CD4-positive, alpha-beta T cell (primary cell): ENCODE measurements around the gene RBM19. TPM values are rescaled to one million over a fixed set of nuclear protein-coding genes. Genes with fewer than 3 reads are reported as not detected.

Source experiments
- ATAC-seq: fragments of 200-7000 bp; cut with Tn5 transposase; one replicate; pipeline ENCODE4 v1.10.0; 2022; ENCODE audit warnings: mild to moderate bottlenecking; ENCODE audit not compliant: poor library complexity
- CTCF ChIA-PET: fragments of 350-600 bp; sonication (Branson Sonifier 250); formaldehyde crosslinking; loops from one replicate; lab custom pipeline; 2021; ENCODE audit warnings: antibody characterized with exemption, inconsistent platforms; lab: Charles Lee
- POLR2A ChIA-PET: fragments of 350-600 bp; sonication (Branson Sonifier 250); formaldehyde crosslinking; loops from one replicate; lab custom pipeline; 2021; ENCODE audit warnings: antibody characterized with exemption, inconsistent platforms; lab: Charles Lee
- DNase-seq, 14 experiments: peaks; one replicate each; pipeline ENCODE4 v3.0.0-alpha.2; 2013 to 2020; ENCODE audit warnings: mixed read lengths in 2 of 14
- H3K27ac ChIP-seq, 2 donors: one replicate each; pipeline versions ENCODE4 v1.5.1 to v1.7.0; 2013; ENCODE audit warnings: low read length in 2 of 2, low read depth in 1 of 2, mild to moderate bottlenecking in 1 of 2
- H3K27me3 ChIP-seq, 2 experiments: 1 replicate in 1 of 2; 2 replicates in 1 of 2; pipeline versions ENCODE4 v1.6.1 to v1.7.0; 2013; ENCODE audit warnings: low read length in 2 of 2, control low read depth in 1 of 2, mild to moderate bottlenecking in 1 of 2, moderate library complexity in 1 of 2; ENCODE audit not compliant: insufficient read depth in 2 of 2, control insufficient read depth in 1 of 2
- H3K36me3 ChIP-seq: one replicate; pipeline ENCODE4 v1.6.1; 2013; ENCODE audit warnings: low read length, control low read depth; ENCODE audit not compliant: insufficient read depth
- H3K4me1 ChIP-seq: one replicate; pipeline ENCODE4 v1.6.1; 2013; ENCODE audit warnings: low read length, control low read depth; ENCODE audit not compliant: insufficient read depth
- H3K4me3 ChIP-seq: one replicate; pipeline ENCODE4 v1.5.1; 2013; ENCODE audit warnings: mild to moderate bottlenecking, low read length, moderate library complexity
- H3K9me3 ChIP-seq, 2 experiments: 1 replicate in 1 of 2; 2 replicates in 1 of 2; pipeline versions ENCODE4 v1.6.1 to v1.7.0; 2013; ENCODE audit warnings: low read length in 2 of 2, mild to moderate bottlenecking in 2 of 2, control low read depth in 1 of 2, moderate library complexity in 1 of 2; ENCODE audit not compliant: control insufficient read depth in 1 of 2, insufficient read depth in 1 of 2
- H3K27ac Mint-ChIP-seq: one replicate; pipeline ENCODE4 v1.8.0; 2020; ENCODE audit warnings: mixed read lengths
- H3K27me3 Mint-ChIP-seq: one replicate; pipeline ENCODE4 v1.8.0; 2021; ENCODE audit warnings: mixed read lengths
- H3K36me3 Mint-ChIP-seq: one replicate; pipeline ENCODE4 v1.8.0; 2021; ENCODE audit warnings: low read depth, mixed read lengths
- H3K4me1 Mint-ChIP-seq: one replicate; pipeline ENCODE4 v1.8.0; 2021; ENCODE audit warnings: low read depth, mixed read lengths
- H3K4me3 Mint-ChIP-seq: one replicate; pipeline ENCODE4 v1.8.0; 2020; ENCODE audit warnings: mild to moderate bottlenecking, mixed read lengths
- H3K9me3 Mint-ChIP-seq: one replicate; pipeline ENCODE4 v1.8.0; 2020; ENCODE audit warnings: mixed read lengths
- CTCF ChIP-seq: fragments of 200-600 bp; IDR thresholded peaks from one replicate; pipeline ENCODE4 v1.8.0; 2022; ENCODE audit warnings: antibody characterized with exemption, mild to moderate bottlenecking
- intact Hi-C, 2 experiments: fragments of 100-400 bp; cut with DNase I in 1 of 2; cut with micrococcal nuclease in 1 of 2; formaldehyde crosslinking; loops; one replicate each; pipeline versions ENCODE4 v1.15.1 to v1.9.0; 2023 to 2025; cut with DNase I, micrococcal nuclease
- total RNA-seq, 174 experiments: library from RNA in 2 of 174; stranded (reverse) in 2 of 174; gene quantifications; one replicate each; pipeline ENCODE4 v1.2.3 and lab custom pipeline; 2021 to 2026

RBM19 gene
- total RNA-seq, 2 experiments from 2014 or later = 57.1 to 58.5 TPM

DNA sequence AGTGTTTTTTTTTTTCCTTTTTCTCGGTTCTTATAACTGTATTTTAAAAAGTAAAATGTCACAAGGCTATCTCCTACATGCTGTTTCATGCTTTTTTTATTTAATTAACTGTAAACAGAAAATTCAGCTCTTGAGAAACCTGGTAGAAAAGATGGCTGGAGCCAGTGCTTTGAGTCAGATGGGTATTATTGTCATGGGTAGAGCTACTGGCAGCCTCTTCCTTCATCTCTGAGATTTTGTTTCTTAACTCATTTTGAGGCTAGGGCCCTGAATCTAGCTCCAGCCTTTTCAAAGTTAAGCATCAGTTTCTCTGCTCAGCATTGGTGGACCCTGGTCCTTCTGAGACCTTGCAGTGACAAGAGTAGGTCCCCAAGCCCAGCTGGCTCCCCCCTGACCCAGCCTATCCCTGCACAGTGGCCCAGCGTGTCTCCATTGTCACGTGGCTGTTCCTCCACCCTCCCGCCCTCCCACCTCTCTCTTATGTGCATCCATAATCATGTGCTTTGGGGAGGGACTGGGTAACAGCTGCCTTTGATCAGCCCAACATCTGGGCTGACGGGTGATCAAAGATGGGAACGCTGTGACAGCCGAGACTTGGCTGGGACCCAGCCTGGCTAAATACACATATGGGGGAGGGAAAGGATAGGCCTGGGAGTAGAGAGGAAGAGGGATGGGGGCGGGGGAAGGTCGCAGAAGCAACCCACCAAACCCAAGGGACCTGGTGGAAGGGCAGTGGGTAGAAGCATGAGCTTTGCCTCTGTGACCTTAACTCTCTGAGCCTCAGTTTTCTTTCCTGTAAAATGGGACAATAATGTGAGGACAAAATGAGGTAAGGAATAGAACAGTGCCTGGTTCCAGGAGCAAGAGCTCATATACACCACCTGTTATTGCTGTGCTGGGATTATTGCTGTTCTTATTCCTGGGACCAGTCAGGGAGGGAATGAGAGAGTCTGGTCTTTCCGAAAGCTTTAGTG is 24.4 kb upstream of the RBM19 start:
- no peaks in the 10 kb centered on the region for H3K4me1 ChIP-seq
- Mint-ChIP-seq H3K36me3 (no peaks in the 10 kb centered on the region), H3K27ac (no peak overlapping the region), H3K4me1 (no peaks in the 10 kb centered on the region), H3K9me3 (no peaks in the 10 kb centered on the region), H3K27me3 (peaks cover 71% of the 10 kb centered on the region), H3K4me3 (no peak overlapping the region)
- H3K27ac ChIP-seq = no peak overlapping the region
- DNase-seq (no peak), ATAC-seq (no peak)
- H3K9me3 ChIP-seq = no peaks in the 10 kb centered on the region
- H3K36me3 ChIP-seq = no peaks in the 10 kb centered on the region
- H3K27me3 ChIP-seq = peaks cover 7 to 22% of the 10 kb centered on the region in 2 experiments
- intact Hi-C loops = no loop called here
- CTCF ChIA-PET = no interaction called here
- H3K4me3 ChIP-seq = no peak overlapping the region
- POLR2A ChIA-PET = no interaction called here
- TF ChIP-seq CTCF = no peak

DNA sequence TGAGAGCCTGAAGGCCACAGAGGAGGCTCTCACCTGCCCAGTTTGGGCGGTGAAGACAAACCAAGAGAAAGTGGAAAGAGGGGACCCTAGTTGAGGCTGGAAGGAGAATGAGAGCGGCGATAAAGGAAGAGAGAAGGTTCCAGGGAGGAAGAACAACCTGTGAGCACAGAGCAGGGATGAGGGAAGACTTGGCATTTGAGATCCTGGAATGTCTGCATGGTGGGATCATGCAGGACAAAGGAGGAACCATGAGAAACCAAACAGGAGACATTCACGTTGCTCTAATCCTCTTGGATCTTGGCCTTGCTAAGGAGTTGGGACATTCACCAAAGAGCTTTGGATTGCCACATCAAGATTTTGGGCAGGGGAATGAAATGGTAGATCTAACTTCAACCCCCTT is 22.9 kb upstream of the RBM19 start:
- H3K27ac ChIP-seq = no peak overlapping the region
- intact Hi-C loops = no loop called here
- no peak for TF ChIP-seq CTCF
- H3K9me3 Mint-ChIP-seq = no peaks in the 10 kb centered on the region
- DNase-seq (no peak), ATAC-seq (no peak)
- peaks cover 66% of the 10 kb centered on the region for H3K27me3 Mint-ChIP-seq
- H3K27ac Mint-ChIP-seq = no peak overlapping the region
- no peaks in the 10 kb centered on the region for H3K4me1 ChIP-seq
- no peaks in the 10 kb centered on the region for H3K9me3 ChIP-seq
- H3K36me3 Mint-ChIP-seq = no peaks in the 10 kb centered on the region
- peaks cover 4 to 25% of the 10 kb centered on the region in 2 experiments for H3K27me3 ChIP-seq
- H3K4me1 Mint-ChIP-seq = no peaks in the 10 kb centered on the region
- ChIA-PET POLR2A (no interaction called here), CTCF (no interaction called here)
- H3K4me3 Mint-ChIP-seq = no peak overlapping the region
- no peaks in the 10 kb centered on the region for H3K36me3 ChIP-seq
- H3K4me3 ChIP-seq = no peak overlapping the region

GRCh38 chr12:113988064-113988451 is 21.9 kb upstream of the RBM19 start:
- ChIA-PET POLR2A (no interaction called here), CTCF (no interaction called here)
- ATAC-seq (no peak), DNase-seq (no peak)
- Mint-ChIP-seq H3K4me1 (no peaks in the 10 kb centered on the region), H3K4me3 (no peak overlapping the region), H3K9me3 (no peaks in the 10 kb centered on the region), H3K36me3 (no peaks in the 10 kb centered on the region), H3K27ac (no peak overlapping the region), H3K27me3 (peaks cover 64% of the 10 kb centered on the region)
- H3K4me1 ChIP-seq = no peaks in the 10 kb centered on the region
- H3K27ac ChIP-seq = no peak overlapping the region
- no peak overlapping the region for H3K4me3 ChIP-seq
- TF ChIP-seq CTCF = no peak
- intact Hi-C loops = no loop called here
- H3K27me3 ChIP-seq = peaks cover 3 to 25% of the 10 kb centered on the region in 2 experiments
- H3K9me3 ChIP-seq = no peaks in the 10 kb centered on the region
- no peaks in the 10 kb centered on the region for H3K36me3 ChIP-seq
